BE2C (cell line): ENCODE data around the gene MYMK.

Experiments
- DNase-seq: peaks from one replicate; pipeline ENCODE4 v3.0.0-alpha.2; 2020
- H3K27me3 ChIP-seq: fragments of 250-450 bp; sonication (Bioruptor Pico); 2 replicates; pipeline ENCODE4 v1.5.1; 2020; ENCODE audit warnings: mild to moderate bottlenecking
- H3K36me3 ChIP-seq: fragments of 250-450 bp; sonication (Bioruptor Pico); 2 replicates; pipeline ENCODE4 v1.5.1; 2020; ENCODE audit warnings: mild to moderate bottlenecking
- H3K4me1 ChIP-seq: fragments of 250-450 bp; sonication (Bioruptor Pico); 2 replicates; pipeline ENCODE4 v1.5.1; 2020
- H3K4me3 ChIP-seq: 2 replicates; pipeline ENCODE4 v1.5.1; 2011; ENCODE audit warnings: low read depth, low read length
- H3K9me3 ChIP-seq: fragments of 250-450 bp; sonication (Bioruptor Pico); 2 replicates; pipeline ENCODE4 v1.5.1; 2020
- TF ChIP-seq, protein P1 (sequence below): IDR thresholded peaks from 2 replicates; pipeline ENCODE4 v1.5.1; 2012; ENCODE audit warnings: mild to moderate bottlenecking, low read depth, low read length

MYMK gene

DNA sequence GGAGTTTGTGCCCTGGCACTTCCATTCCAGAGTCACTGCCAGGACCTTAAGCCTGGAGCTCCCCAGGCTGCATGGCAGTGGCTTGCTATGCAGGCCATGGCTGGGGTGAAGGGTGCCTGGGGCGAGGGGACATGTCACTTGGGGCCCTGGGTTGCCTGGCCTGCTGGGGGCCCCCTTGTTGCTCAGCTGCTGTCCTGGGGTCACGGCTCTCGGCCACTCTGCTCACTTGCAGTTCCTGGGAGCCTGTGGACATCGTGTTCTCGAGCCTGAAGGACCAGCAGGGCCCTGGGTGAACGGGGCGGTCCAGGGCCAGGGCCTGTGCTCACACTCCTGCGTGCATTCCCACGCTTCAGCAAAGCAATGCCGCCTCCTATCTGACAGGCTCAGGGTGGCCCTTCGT is 31.3 kb downstream of the MYMK start:
- H3K4me3 ChIP-seq = no peak overlapping the region
- no peak for DNase-seq
- H3K9me3 ChIP-seq = no peaks in the 10 kb centered on the region
- H3K36me3 ChIP-seq = no peaks in the 10 kb centered on the region
- H3K27me3 ChIP-seq = no peaks in the 10 kb centered on the region
- peaks cover 13% of the 10 kb centered on the region for H3K4me1 ChIP-seq
- TF ChIP-seq, protein P1, sequence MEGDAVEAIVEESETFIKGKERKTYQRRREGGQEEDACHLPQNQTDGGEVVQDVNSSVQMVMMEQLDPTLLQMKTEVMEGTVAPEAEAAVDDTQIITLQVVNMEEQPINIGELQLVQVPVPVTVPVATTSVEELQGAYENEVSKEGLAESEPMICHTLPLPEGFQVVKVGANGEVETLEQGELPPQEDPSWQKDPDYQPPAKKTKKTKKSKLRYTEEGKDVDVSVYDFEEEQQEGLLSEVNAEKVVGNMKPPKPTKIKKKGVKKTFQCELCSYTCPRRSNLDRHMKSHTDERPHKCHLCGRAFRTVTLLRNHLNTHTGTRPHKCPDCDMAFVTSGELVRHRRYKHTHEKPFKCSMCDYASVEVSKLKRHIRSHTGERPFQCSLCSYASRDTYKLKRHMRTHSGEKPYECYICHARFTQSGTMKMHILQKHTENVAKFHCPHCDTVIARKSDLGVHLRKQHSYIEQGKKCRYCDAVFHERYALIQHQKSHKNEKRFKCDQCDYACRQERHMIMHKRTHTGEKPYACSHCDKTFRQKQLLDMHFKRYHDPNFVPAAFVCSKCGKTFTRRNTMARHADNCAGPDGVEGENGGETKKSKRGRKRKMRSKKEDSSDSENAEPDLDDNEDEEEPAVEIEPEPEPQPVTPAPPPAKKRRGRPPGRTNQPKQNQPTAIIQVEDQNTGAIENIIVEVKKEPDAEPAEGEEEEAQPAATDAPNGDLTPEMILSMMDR = no peak

DNA sequence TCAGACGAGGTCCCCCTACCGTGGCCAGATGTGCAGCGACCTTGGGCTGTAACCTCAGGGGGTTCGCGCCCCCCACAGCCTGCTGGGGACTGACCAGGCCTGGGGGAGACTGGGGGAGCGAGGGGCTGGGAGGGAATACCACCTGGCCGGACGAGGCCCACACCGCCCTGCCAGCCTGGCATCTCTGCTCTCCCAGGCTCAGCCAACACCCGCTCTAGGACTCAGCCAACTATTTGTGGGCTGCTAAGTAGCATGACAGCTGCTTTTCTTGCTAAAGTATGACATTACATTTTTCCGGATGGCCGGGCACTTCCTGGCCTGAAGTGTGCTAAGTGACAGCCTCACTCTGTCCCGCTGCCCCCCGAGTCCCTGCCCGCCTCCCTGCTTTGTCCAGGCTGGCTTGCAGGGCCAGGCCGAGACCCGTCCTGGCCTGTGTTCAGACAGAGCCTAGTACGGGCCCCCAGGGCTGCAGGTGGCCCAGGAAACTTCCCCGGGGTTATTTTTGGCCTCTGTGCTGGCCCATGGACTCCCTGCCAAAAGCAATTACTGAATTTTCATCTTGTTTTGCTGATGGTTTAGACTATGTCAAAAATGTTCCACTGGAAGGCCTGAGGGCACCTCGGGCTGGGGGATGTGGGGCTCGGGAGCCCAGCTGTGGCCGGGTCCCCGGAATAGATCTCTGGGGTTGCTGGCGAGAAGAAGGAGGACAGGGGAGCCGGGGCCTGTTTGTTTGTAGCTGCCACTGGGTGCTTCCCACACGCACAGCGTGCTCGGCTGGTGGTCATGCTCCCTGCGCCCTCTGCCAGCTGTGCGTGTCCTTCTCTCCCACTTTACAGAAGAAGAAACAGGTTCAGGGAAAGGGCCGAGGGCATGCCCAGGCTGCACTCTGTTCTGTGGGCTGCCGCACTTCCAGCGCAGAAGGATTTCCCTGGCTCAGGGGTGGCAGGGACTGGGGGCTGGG is 32.4 kb downstream of the MYMK start:
- Histone ChIP-seq H3K4me3 (no peak overlapping the region), H3K4me1 (peaks cover 18% of the 10 kb centered on the region), H3K9me3 (no peaks in the 10 kb centered on the region), H3K27me3 (no peaks in the 10 kb centered on the region), H3K36me3 (no peaks in the 10 kb centered on the region)
- no peak for DNase-seq
- TF ChIP-seq, protein P1 = no peak

DNA sequence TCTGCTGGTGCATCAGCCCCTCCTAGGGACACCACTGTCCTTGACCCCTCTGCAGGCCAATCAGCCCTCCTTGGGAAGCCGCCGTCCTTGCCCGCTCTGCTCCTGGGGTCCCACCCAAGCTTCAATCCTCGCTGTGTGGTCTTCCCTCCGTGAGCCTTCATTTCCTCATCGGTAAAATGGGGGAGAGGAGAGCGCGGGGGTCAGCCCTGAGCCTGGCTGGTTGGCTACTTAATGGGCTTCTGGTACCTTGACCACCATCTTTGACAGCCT is 33.2 kb downstream of the MYMK start:
- H3K27me3 ChIP-seq = no peaks in the 10 kb centered on the region
- no peak for DNase-seq
- TF ChIP-seq, protein P1 = no peak

DNA sequence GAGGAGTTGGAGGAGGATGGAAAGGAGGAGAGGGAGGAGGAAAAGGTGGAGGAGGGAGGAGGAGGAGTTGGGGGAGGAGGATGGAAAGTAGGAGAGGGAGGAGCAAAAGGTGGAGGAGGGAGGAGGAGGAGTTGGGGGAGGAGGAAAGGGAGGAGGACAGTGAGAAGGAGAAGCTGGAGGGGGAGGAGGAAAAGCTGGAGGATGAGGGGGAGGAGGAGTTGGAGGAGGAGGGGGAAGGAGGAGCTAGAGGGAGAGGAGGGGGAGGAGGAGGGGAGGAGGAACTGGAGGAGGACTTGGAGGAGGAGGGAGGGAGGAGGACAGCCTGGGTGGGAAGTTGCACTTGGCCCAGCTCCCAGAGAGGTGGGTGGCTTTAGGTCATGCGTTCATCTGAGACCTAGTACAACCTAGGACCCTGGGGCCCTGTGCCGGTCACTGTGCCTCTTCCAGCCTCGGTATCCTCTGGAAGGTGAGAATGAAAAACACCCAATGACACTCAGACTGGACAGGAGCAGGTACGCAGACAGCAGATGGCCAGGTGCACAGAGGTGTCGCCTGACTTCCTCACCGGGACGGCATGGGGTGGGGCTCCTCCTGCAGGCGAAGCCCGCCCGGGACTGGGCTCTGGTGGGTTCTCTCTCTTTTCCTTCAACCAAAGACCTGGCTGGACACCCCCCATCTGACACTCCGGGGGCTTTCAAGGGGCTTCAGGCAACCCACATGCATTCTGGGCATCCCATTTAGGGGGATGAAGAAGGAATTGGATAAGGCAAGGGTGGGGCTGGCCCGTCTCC is 33.7 kb downstream of the MYMK start:
- DNase-seq = no peak
- peaks cover 18% of the 10 kb centered on the region for H3K4me1 ChIP-seq

More for the DNA sequence above, 33.2 kb downstream of the MYMK start:
- Histone ChIP-seq H3K9me3 (no peaks in the 10 kb centered on the region), H3K4me1 (peaks cover 18% of the 10 kb centered on the region), H3K4me3 (no peak overlapping the region), H3K36me3 (no peaks in the 10 kb centered on the region)

DNA sequence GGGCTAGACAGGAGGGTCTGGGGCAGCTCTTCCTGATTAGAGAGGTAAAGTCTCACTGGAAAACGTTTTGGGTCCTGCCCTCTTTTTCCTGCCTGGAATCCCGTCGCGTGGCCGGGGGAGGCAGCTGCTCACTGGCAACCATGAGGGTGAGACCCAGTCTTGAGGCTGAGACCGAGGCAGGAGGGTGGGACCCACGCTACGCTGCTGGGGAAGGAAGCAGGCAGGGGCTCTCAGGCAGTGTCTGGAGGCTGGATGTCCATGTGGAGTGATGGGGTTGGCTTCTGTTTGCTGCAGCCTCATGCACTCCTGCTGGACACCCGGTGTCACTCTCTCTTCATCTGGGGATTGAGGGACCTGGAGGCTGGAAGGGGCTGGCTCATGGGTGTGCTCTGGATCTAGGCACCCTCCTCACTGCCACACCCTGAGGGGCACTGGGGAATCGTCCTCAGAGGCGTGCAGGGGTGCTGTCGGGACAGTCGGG is 34.5 kb downstream of the MYMK start:
- Histone ChIP-seq H3K4me3 (no peak overlapping the region), H3K27me3 (no peaks in the 10 kb centered on the region), H3K36me3 (no peaks in the 10 kb centered on the region), H3K4me1 (peaks cover 24% of the 10 kb centered on the region), H3K9me3 (no peaks in the 10 kb centered on the region)
- peak; percentile 18 for DNase-seq
- TF ChIP-seq, protein P1 = 0 out of 2 replicates have a peak, but pooled peaks have one; percentile 6

More for the DNA sequence above, 33.7 kb downstream of the MYMK start:
- Histone ChIP-seq H3K9me3 (no peaks in the 10 kb centered on the region), H3K27me3 (no peaks in the 10 kb centered on the region), H3K4me3 (no peak overlapping the region), H3K36me3 (no peaks in the 10 kb centered on the region)
- TF ChIP-seq, protein P1 = no peak
